HG03064 (cell line): ENCODE results near the gene NOBOX.
"Not testable (repeated sequence)": the region's sequence is repeated elsewhere in the genome, so short reads cannot be mapped to it uniquely, and the experiment has no call there.

Experiments used
- ATAC-seq: cut with Tn5 transposase; IDR thresholded peaks from one replicate; pipeline ENCODE4 v1.9.1; 2021; ENCODE audit warnings: low read depth; ENCODE audit not compliant: unreplicated experiment

Gene NOBOX

DNA sequence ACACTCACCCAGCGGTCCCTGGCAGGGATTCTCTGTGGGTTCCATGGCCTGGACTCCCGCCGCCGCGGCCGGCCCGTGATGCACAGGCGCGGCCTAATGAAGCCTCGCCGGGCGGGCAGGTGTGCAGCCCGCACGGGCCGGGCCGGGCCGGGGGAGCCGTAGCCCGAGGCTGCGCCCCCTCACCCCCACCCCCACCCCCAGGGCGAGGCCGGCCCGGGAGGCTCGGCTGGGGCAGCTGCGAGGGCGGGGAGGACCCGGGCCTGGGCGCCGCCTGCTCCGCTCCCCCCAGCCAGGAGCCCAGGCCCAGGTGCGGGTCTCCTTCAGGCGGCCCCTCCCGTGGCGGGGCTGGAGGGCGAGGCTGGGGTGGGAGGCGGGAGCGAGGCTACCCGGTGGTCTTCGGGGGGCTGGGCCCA lies at the start of gene NOBOX:
TSS of gene NOBOX (minus strand) at position 45 of the 413 bp plus-strand sequence.
- ATAC-seq: no peak

DNA sequence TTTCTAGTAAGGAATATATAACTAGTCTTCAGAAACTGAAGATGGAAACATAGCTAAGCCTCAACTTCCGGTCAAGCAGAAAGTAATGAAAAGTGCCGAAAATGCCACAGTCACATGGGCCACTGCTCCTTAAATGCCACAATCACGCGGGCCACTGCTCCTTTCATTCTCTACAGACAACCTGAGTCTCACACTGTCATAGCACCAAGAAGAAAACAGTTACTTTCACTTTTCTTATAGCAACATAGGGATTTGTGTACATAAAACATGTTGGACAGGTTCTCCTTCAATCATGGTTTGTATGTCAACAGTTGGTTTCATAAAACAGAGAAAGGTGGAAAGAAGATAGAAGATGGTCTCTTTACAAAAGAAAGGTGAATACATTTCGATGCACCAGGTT lies 48.6 kb upstream of the NOBOX start:
- ATAC-seq: no peak

DNA sequence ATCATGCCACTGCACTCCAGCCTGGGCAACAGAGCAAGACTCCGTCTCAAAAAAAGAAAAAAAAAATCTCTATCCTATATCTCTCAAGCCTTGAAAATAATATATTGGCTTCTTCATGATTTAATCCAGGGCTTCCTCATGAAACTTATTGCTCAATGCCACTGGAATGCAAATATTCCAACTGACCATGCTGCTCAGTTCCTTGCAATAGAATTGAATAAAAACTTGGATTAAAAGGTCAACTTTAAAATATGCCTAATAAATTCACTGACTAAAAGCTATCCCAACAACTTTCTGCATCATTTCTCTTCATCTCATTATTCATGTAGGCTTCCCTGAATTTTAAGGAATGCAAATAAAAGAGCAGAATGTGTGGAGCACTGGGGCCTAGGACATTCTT lies 42.1 kb upstream of the NOBOX start:
- no peak for ATAC-seq

DNA sequence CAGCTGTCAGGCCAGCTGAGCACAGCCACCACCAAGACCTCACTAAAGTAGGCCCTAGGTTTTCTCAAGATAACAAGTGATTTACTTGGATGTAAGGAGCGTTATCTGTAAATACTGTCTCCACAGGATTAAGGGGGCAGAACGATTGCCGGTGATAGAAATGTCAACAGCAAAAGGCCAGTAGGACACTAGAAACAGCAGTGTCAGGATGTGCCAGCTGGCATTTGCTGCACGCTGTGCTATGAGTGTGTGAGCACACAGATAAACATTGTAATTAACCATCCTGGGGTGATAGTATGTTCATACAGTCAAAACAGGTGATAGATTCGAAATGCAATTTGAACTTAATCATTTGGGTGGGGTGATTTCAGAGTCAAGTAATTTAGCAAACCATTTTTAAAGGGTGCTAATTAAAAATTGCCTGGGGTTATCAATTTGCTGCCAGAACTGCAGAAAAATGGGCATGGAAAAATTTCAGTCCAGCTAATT lies 36.3 kb upstream of the NOBOX start:
- no peak for ATAC-seq

DNA sequence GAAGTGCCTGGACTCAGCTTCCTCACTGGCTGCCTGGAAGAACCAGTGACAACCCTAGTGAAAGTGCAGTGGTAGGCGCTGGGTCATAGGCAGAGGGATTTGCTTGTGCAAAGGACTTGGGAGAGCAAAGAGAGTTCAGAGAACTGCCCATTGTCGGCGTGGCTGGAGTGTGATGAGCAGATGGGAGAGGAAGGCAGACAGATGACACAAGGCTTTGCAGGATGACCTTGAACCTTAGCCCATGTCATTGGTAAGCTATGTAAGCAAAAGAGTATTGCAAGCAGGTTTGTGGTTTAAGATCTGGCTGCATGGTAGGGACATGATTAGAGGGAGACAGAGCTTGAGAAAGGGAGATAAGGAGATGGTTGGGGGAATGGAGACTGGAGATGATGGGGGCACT lies 35.3 kb upstream of the NOBOX start:
- ATAC-seq: no peak

DNA sequence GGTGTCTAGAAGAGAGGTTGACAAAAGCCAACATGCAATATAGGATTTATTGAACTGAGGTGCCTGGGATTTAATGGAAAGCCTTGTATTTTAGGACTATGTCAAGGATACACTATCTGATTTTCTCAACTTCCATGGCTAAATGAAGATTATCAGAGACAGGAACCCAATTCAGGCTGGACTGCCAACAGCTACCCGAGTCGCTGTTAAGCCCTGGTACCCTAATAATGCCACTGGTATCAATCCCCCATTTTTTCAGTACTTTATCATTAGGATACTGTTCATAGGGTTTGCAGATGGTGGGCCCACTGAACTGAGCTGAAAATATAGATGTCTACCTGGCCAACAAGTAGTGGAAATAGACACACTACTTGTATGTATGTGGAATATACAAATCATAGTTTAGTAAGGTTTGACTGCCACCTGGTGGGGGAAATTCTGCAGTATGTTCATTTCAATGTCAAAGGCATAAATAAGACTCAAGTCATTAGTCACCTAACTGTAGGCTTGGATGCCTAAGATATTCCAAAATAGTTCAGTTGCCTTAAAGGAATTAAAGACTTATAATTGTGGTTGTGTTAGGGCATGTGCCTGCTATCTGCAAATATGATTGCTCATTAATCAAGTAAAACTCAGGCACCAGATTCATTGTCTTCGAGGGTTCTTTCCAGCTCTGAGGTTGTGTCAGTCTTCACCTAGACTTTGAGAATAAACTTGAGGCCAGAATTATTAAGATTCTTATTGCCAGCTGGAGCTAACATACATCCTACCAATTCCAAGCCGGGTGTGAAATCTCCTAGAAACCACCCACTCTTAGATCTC lies 34.1 kb upstream of the NOBOX start:
- ATAC-seq: peak; percentile 55

DNA sequence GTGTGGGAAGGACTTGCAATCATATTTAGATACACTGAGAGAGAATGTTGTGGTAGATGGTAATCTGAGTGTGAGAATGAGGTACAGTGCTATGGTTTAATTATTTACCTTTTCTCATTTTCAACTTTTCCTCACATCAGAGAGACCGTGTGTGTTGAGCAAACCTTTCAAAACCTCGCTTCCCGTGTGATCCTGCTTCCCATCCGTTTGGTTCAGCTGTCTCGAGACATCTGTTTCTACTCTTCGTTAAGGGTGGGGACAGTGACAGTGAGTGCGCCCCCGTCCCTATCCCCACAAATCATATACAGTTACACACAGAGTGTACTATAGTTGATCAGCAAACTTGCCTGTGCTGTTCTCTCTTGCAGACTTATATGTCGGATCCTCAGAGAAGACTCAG lies 33.0 kb upstream of the NOBOX start:
- ATAC-seq: no peak

DNA sequence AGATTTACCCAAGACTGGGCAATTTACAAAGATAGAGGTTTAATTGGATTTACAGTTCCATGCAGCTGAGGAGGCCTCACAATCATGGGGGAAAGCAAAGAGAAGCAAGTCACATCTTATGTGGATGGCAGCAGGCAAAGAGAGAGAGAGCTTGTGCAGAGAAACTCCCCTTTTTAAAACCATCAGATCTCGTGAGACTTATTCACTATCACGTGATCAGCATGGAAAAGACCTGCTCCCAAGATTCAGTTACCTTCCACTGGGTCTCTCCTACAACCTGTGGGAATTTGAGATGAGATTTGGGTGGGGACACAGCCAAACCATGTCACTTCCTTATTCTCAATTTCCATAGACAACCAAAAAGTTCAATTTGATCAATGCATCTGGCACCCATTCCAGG lies 24.9 kb upstream of the NOBOX start:
- no peak for ATAC-seq

DNA sequence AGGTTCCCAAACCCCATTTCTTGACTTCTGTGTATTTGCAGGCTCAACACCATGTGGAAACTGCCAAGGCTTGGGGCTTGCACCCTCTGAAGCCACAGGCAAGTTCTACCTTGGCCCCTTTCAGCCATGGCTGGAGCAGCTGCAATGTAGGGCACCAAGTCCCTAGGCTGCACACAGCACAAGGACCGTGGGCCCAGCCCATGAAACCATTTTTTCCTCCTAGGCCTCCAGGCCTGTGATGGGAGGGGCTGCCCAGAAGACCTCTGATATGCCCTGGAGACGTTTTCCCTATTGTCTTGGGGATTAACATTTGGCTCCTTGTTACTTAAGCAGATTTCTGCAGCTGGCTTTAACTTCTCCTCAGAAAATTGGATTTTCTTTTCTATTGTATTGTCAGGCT lies 24.0 kb upstream of the NOBOX start:
- not testable (repeated sequence) for ATAC-seq

DNA sequence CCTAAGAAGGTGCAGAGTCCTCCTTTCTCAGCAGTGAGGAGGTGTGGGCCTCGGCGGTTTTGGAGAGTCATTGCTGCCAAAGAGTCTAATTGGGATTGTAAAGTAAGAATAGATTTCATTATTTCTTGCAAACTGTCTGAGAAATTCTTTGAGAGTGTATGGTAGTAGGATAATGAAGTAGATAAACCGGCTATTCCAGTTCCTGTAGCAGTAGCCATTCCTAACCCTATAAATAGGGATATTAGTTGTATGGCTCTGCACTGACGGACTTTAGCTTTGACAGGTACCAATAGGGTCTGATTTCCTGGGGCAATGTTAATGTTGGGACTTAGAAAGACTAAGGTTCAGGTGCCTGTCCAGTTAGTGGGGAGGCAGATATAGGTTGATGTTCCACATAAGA lies 15.4 kb upstream of the NOBOX start:
- not testable (repeated sequence) for ATAC-seq

DNA sequence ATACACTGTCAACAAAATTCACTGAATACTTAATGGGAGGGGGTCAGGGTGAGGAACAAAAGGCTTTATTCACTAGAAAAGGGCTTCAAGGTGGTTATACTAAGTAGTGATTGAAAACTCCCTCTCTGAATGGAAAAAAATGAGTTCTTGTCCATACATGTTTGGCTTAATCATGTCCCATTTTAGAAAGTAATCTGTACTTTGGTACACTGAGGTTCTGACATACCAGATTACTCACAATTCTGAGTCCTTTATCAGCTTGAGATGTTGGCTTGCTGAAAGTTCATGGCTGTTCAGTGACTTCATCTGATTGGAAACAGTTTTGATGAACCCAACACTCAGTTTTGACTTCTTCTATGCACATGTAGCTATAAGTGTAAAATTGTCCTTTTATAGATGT lies 12.8 kb upstream of the NOBOX start:
- no peak for ATAC-seq

DNA sequence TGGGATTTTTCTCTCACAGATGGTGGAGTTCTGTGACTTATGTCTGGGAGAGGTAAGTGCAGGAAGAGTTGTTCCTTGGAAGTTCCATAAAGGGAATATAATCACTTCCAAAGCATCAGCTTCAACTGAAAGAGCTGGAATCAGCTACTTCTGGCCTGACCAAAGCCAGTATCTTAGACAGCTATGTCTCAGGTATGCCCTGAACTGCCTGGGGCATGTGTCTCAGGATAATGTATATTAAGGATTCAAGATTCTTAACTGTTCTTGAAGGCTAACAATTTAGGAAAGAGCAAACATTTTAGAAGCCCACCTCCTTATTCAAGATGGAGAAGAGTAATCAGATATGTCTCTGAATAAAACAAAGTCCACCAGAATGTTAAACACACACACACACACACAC lies 12.4 kb upstream of the NOBOX start:
- ATAC-seq: no peak

DNA sequence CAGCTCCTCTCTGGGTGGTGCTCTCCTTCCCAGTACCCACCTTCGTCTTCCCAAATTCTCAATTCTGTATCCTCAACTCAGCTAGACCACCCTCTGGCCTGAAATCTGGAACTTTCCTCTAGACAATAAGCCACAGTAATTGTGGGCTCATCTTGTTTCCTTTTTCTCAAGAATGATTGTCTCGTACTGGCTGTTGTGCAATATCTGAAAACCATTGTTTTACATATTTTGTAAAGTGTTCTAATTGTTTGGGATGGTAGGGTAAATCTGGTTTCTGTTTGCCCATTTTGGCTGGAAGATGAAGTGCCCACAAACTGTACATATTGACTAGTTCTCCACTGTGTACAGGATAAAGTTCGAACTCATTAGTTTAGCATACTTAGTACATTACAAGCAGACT lies 11.3 kb upstream of the NOBOX start:
- ATAC-seq: no peak

DNA sequence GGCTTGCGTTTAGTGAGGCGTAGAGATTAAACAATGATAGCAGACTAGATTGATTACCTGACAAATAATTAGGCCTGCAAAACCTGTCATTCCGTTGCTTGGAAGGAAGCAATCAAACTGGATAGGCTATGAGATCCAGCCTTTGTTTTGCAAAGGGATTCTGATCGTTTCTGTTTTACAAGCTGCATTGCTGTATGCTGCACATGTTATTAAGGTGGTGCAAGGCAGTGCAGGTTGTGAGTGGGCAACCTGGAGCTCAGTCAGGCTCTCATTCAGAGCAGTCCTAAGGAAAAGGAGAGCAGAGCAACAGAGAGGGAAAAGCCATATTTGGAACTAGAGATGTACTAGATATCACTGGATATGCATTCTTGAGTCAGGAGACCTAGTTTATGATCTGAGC lies 6.9 kb upstream of the NOBOX start:
- ATAC-seq: no peak

DNA sequence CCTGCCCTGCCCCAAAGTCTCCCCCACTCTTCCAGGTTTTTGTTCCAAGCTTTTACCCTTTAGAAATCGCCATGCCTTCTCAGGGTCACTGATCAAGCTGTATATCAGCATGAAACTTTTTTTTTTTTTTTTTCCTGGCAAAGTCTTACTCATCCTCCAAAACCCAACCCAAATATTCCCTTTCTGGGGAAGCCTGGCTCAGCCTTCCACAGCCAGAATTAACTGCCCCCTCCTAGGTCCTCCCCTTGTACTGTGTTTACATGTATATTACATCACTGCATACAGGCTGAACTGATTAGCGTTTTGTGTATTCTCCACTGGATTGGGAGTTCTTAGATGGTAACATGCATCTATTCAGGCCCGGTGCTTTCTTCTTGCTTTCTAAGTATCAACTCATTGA lies 4.6 kb upstream of the NOBOX start:
- no peak for ATAC-seq

DNA sequence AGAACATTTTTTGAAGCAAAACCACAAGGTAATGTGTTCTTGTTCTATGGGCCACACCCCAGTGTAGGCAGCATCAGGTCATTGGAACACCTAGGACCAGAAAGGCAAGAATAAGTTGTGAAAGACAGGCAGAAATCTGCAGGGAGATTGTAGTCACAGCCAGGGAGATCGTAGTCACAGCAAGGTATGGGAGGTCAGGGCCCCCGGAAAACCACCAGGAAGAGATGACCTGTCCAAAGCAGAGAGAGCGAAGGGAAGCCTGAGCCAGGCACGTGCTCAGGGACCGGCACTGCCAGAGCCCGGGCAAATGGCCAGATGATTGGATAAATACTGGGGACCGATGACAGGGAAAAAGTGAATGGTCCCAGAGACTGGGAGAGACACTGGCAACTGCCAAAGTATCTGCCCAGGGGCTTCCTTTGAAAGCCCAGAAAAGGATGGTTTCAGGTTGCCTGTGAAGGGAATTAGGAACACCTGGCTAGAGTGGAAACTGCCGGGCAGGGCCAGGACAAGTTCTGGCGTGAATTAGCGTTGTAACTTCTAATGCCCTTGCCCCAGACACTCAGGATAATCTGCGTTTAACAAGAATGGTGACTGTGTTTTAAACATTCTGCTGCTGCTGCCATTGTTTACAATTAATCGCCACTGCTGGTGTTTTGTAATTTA lies 3.9 kb upstream of the NOBOX start:
- ATAC-seq: no peak

DNA sequence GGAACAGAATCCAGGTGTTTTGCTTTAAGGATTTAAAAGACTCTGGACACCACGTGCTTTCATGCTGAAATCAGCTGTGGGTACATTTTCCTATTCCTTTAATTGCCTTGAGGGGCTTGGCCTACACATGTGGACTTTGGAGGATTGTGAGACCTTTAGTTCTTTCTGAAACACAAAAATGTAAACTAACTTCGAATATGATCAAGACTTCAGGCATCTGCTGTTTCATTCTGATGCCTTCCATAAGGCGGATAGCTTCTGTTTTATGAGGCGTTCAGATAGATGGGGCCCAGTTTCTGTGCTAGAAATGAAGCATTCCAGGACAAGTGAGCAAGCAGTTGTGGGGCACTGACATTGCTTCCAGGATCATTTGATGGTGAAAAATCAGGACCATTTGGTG lies 1.5 kb upstream of the NOBOX start:
- ATAC-seq: no peak

DNA sequence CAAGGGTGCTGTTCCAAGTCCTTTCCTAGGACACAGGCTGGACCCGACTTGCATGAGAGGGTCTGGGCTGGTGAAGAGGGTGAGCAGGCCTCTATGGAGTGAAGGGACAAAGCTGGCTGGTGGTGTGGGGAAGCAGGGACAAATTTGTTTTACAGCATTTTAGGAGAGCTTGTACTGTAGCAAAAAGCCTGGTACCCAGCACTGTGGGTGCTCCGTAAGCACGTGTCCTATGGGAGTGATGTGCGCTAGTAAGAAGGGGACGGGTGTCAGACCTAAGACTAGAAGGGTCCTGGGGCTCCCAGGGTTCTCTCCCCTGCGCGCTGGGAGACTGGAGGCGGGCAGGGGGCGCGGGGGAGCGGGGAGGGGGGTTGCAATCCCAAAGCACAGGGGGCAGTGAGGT lies 391 bp downstream of the NOBOX start:
- ATAC-seq: no peak

DNA sequence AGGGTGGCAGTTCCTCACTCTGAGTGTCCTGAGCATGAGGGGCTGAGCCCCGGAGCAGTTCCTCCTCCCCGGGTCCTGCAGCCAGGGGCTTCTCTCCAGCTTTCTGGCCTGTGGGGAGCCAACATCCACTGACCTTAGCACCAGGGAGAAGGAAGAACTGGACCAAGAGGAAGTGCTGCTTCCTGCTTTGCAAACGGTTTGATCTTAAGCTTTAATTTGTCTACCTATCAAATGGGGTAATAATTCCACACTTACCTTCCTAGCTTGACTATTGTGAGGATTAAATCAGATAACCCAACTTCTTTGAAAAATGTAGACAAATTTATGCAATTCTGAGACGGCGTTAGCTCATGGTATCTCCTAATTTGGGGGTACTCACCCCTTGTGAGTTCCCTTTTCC lies 2.0 kb downstream of the NOBOX start:
- no peak for ATAC-seq

DNA sequence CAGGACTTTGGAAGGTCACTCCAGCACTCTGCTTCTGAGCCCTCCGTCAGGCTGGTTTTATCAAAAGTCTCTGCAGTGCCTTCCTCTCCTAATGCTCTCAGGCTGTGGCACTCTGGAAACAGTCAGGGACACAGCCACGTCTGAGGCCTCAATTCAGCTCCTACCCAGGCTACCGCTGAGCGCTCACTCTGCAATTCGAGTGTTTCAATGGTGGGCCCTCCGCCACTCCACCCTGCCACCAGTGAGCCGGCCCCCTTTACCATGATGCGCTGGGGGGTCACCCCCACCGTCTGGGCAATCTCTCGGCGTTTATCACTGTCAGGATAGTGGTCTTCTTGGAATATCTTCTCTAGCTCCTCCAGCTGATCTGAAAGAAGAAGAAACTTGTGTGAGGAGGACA lies 3.5 kb downstream of the NOBOX start:
- no peak for ATAC-seq

DNA sequence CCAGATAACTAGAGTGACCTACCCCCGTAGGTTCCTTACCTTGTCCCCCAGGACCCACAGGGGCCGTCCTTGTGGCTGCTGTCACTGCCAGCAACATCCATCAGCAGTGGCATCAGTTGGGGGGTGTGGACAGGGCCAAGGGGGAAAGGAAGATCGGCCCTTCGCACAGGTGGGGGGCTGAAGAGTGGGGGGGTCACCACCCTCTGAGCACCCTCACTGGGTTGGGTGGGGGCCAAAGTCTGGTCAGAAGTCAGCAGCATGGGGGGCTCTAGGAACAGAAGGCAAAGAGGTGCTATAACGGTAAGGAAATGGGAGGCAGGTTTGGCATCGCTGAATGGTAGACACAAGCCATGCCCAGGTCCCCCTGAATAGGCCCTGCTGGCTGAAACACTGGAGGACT lies 4.6 kb downstream of the NOBOX start:
- ATAC-seq: no peak

DNA sequence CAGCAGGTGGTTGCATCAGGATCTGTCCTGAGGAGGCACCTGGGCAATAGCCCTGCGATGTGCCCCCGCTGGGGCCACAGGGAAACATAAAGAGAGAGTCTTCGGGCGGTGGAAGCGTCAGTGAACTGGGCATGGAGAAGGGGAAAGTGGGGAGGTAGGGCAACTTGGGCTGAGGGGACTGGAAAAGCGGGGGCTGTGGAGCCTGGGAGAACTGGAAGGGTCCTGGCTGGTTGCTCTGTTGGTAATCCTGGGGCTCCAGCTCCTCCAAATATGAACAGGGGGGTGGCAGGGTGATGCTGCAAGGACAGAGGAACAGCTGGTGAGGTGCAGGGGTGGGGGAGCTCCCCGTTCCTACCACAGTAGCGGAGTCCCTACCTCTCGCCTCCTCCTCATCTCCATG lies 5.2 kb downstream of the NOBOX start:
- ATAC-seq: no peak
